ENCODE measurements around the gene PARK7.

DNA sequence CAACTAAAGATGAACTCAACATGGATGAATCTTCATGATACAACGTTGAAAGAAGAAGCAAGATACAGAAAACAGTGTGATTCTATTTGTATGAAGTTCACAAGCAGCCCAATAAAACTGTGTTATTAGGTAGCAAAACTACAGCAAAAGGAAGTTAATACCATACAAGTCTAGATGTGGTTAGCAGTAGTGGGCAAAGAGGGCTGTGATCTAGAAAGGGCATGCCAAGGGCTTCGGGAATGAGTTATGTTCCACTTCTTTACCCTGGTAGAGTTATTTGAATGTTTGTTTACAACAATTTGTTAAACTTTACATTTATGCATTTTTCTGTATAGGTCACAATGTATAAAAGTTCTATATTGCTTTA lies 30.1 kb upstream of the PARK7 start:
- TF ChIP-seq GATA3 (IDR thresholded peaks at IDR 0.05; ENCODE audit: low read depth, low read length) (no peak), GATA2 (IDR thresholded peaks at IDR 0.05; ENCODE audit: low read depth, low read length) (no peak)
